ENCODE data around the gene FHAD1. TPM values are rescaled to one million over a fixed set of nuclear protein-coding genes. Genes with fewer than 3 reads are reported as not detected.

Gene FHAD1
- total RNA-seq, 1 experiment from 2014 or later = 3.5 TPM

DNA sequence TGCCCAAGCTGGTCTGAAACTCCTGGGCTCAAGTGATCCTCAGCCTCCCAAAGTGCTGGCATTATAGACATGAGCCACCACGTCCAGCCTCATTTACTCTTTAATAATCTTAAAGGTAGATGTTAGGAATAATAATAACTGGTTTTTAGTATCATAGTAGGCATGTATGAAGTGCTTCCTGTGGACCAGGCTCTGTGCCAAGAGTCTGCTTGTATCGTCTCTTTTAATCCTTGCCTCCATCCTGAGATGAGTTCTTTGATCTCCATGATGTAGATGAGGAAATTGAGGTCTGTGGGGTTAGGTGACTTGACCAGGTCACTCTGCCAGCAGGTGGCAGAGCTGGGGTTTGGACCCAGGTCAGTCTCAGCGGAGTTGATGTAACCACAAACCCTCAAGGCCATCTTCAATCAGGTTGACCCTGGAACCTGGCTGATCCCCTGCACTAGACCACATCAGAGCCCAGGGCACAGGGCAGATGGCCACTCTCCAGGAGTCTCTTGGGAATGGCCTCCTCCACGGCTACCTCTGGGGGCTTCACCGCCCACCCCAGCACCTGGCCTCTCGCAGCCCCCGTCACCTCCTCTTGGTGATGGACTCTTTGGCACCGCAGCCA is 173.9 kb downstream of the FHAD1 start:
- intact Hi-C loops (cut with micrococcal nuclease) = no loop called here
- peaks cover 0 to 12% of the 10 kb centered on the region in 2 experiments; a peak in 1 of 4 replicates for H3K36me3 ChIP-seq (ENCODE audit: control insufficient read depth in 1 of 2, insufficient read depth in 2 of 2, low read length in 2 of 2)
- no peak overlapping the region for H3K4me3 ChIP-seq (replicated peaks in 1 of 2; ENCODE audit: low read depth in 1 of 2, low read length in 2 of 2)
- DNase-seq (ENCODE audit: low read depth, low spot score) = no peak
- BruUV-seq (replicated peaks) = no TSS peak
- H3K9me3 ChIP-seq (ENCODE audit: control insufficient read depth in 1 of 2, insufficient read depth in 1 of 2, low read depth in 1 of 2, low read length in 2 of 2) = no peaks in the 10 kb centered on the region
- no peaks in the 10 kb centered on the region for H3K9me2 ChIP-seq (ENCODE audit: insufficient read depth)
- no peak overlapping the region for H3K27ac ChIP-seq (ENCODE audit: low read depth, low read length)
- H3K79me2 ChIP-seq (ENCODE audit: insufficient read depth, low read length) = peaks cover 82% of the 10 kb centered on the region
- H3K4me1 ChIP-seq (ENCODE audit: control insufficient read depth in 1 of 2, insufficient read depth in 2 of 2, low read length in 2 of 2) = peaks cover 9 to 70% of the 10 kb centered on the region in 2 experiments
- H3K27me3 ChIP-seq (ENCODE audit: insufficient read depth, low read length) = no peaks in the 10 kb centered on the region
- POLR2A ChIA-PET = no interaction called here
- peaks cover 10% of the 10 kb centered on the region; the same call in 1 of the 2 replicates for H4K20me1 ChIP-seq (ENCODE audit: insufficient read depth)
- H3K4me2 ChIP-seq (ENCODE audit: low read length) = no peak overlapping the region
- TF ChIP-seq, protein P1, sequence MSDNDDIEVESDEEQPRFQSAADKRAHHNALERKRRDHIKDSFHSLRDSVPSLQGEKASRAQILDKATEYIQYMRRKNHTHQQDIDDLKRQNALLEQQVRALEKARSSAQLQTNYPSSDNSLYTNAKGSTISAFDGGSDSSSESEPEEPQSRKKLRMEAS (IDR thresholded peaks at IDR 0.05) = no peak
- TF ChIP-seq POLR2A (IDR thresholded peaks at IDR 0.05; ENCODE audit: borderline replicate concordance, extremely low read depth, insufficient read depth, insufficient read length) (no peak), EGR1 (IDR thresholded peaks at IDR 0.05; ENCODE audit: low read depth) (no peak), TCF7L2 (IDR thresholded peaks at IDR 0.05; ENCODE audit: borderline replicate concordance, extremely low read depth, insufficient read depth, insufficient read length) (peak; percentile 79), ELF1 (IDR thresholded peaks at IDR 0.05; ENCODE audit: borderline replicate concordance, low read depth) (no peak), ZFX (IDR thresholded peaks at IDR 0.05) (no peak), RAD21 (IDR thresholded peaks at IDR 0.05; ENCODE audit: low read depth) (no peak), EZH2phosphoT487 (IDR thresholded peaks at IDR 0.05; ENCODE audit: borderline replicate concordance) (no peak), SIN3A (IDR thresholded peaks at IDR 0.05; ENCODE audit: low read depth) (no peak)
- TF ChIP-seq, protein P2, sequence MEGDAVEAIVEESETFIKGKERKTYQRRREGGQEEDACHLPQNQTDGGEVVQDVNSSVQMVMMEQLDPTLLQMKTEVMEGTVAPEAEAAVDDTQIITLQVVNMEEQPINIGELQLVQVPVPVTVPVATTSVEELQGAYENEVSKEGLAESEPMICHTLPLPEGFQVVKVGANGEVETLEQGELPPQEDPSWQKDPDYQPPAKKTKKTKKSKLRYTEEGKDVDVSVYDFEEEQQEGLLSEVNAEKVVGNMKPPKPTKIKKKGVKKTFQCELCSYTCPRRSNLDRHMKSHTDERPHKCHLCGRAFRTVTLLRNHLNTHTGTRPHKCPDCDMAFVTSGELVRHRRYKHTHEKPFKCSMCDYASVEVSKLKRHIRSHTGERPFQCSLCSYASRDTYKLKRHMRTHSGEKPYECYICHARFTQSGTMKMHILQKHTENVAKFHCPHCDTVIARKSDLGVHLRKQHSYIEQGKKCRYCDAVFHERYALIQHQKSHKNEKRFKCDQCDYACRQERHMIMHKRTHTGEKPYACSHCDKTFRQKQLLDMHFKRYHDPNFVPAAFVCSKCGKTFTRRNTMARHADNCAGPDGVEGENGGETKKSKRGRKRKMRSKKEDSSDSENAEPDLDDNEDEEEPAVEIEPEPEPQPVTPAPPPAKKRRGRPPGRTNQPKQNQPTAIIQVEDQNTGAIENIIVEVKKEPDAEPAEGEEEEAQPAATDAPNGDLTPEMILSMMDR (IDR thresholded peaks at IDR 0.05 in 2 of 3, conservative IDR thresholded peaks at IDR 0.05 in 1 of 3; ENCODE audit: borderline replicate concordance in 1 of 3, insufficient read depth in 1 of 3, low read depth in 2 of 3, low read length in 2 of 3) = peak in 2 of 3 experiments; percentile 25 to 27; a peak in 2 of 6 replicates
- CTCF ChIA-PET = no interaction called here
- RAD21 ChIA-PET (ENCODE audit: low non-redundant PET in 1 of 2, low total read pairs in 2 of 2, uncharacterized antibody in 2 of 2, unreplicated experiment in 2 of 2) = no interaction called here
- H3K9ac ChIP-seq (ENCODE audit: low read length) = no peak overlapping the region
- H2AFZ ChIP-seq (ENCODE audit: low read depth, low read length, poor library complexity, severe bottlenecking) = no peak overlapping the region
- peak; percentile 45 for ATAC-seq

Measured in HCT116 (cell line).